GM19328 (cell line): ENCODE measurements around the gene NRCAM.

Experiments
- ATAC-seq: cut with Tn5 transposase; IDR thresholded peaks from one replicate; pipeline ENCODE4 v1.9.1; 2021; ENCODE audit warnings: mild to moderate bottlenecking, moderate library complexity; ENCODE audit not compliant: unreplicated experiment

NRCAM gene

GRCh38 chr7:108167460-108167859 is 288.8 kb downstream of the NRCAM start:
- no peak for ATAC-seq

DNA sequence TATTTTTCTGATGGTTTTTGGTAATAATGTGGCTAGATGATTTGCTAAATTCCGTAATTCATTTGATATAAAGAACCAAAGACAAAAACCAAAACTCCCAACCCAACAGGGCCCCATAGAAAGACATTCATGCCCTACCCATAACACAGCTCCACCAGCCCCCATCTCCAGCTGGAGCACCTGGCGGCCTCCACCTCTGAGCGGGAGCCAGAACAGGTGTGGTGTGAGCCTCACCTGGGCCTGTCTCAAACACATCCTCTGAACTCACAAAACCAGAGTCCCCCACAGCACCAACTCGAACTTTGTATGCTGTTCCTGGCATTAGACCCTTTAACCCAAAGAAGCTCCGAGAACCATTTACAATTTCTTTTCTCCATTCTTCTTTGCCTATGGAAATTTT is 289.5 kb downstream of the NRCAM start:
- no peak for ATAC-seq

DNA sequence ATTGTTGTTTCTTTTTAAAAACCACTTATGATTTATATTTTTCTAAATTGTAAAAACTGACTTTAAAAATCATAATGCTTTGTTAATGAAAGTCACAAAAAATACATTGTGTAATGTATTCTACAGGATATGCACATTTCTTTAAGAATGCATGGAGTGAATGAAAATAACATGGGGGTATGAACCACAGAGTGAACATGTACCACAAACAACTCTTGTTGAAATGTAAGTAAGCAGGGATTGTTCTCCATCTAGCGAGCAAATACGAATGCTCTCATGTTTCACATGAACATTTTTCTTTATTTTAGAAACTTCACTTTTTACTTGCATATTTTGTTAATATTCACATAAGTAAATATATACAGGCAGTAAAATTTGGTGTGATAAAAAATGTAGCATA is 290.5 kb downstream of the NRCAM start:
- ATAC-seq, result no peak

DNA sequence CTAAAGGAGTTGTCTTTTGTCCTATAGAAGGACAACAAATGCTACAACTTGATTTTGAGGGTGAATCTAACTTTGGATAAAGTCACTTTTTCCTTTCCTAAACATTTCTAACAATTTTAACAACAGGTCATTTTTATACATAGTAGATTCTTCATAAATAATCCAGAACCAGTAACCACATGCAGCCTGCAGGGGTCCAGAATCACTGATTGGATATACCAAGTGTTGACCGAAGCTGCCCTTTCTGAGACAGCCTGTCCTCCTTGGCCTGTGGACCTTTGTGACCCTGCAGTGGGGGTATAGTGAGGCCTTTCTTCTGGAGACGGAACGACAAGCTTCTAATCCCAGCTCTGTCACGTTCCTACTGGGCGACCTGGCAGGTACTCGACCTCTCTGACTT is 291.3 kb downstream of the NRCAM start:
- ATAC-seq, result no peak

- ATAC-seq, result no peak
Measured at GRCh38 chr7:108164342-108164741, 291.9 kb downstream of the NRCAM start.

DNA sequence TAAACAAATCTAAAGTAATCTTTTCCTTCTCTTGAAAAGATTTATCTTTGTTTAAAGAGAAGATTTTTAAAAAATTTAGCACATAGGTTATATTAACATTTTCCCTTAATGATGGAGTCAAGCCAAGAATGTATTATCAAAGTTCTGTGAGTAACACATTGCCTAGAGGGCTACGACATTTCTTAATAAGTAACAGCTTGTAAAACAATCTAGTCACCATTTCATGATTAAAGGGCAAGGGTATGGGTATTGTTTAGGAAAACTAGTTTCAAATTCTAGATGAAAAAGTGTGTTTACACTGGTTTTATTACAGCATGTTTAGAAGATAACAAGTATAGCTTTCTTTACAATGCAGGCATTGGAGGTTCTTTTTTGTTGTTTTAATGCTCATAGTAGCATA is 297.5 kb downstream of the NRCAM start:
- no peak for ATAC-seq

GRCh38 chr7:108157606-108158335 is 298.5 kb downstream of the NRCAM start:
- no peak for ATAC-seq

GRCh38 chr7:108156897-108157605 is 299.2 kb downstream of the NRCAM start:
- ATAC-seq, result no peak

DNA sequence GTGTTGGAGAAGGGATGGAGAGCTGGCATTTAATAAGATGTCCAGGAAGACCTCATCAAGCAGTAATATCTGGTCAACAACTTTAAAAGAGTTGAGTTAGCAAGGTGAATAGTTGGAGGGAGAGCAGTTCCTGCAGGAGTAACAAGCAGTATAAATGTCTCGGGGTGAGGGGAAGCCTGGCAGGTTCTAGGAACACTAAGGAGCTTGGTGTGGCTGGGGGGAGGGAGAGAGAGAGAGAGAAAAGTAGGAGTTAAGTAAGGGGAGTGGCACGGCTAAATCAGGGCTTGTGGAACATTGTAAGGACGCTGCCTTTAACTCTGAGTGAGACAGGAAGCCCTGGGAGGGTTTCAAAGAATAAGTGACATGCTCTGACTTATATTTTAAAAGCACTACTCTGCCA is 304.0 kb downstream of the NRCAM start:
- ATAC-seq, result no peak

- no peak for ATAC-seq
Measured at GRCh38 chr7:108149908-108150307, 306.3 kb downstream of the NRCAM start.

- ATAC-seq, result no peak
Measured at GRCh38 chr7:108149119-108149518, 307.1 kb downstream of the NRCAM start.

DNA sequence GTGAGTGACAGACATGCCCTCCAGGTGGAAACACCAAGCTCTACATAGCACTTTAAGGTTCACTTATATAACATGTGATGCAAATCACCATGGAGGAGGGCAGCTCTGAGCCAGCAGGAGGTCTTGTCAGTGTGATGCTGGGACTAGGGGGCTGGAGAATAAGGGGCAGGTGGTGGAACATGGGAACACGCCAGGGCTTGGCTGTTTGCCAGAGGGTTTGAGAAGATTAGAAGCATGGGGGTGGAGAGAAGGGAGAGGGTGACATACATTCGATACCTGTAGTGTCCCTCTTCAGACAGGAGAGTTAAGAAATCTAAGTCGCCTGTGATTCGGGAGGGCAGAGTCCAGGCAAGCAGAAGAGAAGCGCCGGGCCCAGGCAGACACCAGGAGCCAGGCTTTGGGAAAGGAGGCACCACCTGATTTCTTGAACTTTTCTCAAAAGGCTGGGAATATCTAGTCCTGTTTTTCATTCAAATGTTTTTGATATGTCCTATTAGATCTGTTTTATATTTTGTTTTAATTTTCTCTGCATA is 309.1 kb downstream of the NRCAM start:
- ATAC-seq, result no peak

DNA sequence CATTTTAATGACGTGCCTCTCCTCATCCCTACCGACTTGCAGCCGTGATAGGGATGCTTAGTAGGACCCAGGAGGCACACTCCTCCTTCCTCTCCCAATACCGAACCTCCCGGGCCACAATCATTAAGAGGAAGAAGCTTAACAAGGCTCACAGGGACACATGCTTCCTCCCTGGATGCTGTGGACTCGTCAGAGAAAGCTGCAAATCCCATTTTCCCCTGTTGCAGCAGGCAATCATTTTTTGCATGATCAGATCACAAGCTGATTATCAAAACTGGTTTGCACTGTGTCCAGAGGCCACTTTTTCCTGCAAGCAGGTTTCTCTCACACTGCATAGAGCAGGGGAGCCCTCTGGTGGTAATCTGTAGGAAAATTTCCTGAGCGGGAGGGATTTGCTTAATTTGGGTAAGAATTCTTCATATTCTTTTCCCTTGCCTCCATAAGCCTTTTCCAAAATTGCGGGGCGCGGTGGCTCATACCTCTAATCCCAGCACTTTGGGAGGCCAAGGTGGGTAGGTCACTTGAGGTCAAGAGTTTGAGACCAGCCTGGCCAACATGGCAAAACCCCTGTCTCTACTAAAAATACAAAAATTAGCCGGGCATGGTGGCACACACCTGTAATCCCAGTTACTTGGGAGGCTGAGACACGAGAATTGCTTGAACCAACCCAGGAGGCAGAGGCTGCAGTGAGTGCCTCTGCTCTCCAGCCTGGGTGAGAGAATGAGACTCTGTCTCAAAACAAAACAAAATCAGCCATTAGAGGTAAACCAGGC is 310.0 kb downstream of the NRCAM start:
- no peak for ATAC-seq

DNA sequence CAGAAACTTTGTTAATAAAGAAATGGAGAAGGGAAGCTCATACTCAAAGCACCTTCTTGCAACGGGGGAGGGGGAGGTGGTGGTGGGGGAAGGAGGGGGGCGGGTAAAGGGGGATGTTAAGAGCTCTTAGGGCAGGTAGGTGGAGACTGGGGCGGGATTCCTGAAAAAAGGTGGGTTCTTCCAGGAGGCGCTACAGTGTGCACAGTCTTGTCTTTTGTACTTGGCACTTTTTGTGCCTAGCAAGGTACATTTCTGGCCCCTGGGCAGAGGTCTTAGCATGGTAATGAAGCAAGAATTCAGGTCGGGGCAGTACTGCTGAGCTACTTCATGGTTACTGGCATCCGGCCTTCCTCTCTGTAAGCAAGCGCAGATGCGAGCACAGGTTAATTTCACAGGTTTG is 310.8 kb downstream of the NRCAM start:
- no peak for ATAC-seq

DNA sequence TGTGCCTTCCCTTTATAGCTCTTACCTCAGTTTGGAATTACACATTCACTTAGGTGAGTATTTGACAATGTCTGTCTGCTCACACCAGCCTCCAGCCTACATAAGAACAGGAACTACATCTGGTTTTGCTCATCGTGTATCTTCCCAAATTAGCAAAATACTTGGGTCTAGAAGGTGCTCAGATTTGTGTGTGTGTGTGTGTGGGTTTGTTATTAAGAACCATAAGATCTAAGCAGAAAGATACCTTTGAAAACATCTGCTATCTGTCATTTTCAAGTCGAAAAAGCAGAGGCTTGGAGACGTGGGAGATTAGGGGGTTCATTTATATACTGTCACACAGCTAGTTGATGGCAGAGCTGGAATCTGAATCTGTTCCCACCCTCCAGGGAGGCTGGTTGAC is 311.3 kb downstream of the NRCAM start:
- ATAC-seq, result no peak

DNA sequence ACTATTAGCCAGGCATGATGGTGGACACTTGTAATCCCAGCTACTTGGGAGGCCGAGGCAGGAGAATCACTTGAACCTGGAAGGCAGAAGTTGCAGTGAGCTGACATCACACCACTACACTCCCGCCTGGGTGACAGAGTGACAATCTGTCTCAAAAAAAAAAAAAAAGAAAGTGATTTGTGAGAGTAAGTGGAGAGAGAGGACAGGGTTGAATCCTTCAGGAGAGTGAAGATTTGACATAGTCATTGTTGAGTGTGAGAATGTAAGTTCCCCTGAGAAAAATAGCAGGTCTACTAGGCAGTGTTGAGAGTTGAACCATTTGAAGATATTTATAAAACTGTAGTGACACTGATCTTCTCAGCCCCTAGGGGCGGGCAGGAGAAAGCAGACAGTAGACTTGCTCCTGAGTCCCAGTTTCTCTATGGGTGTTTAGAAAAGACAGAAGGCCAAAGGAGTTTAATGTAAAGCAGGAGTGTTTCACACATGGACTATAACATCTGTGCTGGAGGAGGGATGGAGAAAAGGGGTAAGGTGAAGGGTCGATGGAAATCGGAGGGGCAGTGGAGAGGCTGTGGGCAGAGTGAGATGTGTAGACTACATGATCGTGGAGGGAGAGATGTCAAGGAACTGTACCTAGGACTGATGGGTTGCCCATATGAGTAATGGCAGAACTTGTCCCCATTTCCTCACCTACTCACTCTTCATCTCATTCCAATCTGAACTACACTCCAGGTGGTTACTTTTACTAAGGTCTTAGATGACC is 312.4 kb downstream of the NRCAM start:
- ATAC-seq, result no peak

- no peak for ATAC-seq
Measured at GRCh38 chr7:108142675-108143259, 313.5 kb downstream of the NRCAM start.

DNA sequence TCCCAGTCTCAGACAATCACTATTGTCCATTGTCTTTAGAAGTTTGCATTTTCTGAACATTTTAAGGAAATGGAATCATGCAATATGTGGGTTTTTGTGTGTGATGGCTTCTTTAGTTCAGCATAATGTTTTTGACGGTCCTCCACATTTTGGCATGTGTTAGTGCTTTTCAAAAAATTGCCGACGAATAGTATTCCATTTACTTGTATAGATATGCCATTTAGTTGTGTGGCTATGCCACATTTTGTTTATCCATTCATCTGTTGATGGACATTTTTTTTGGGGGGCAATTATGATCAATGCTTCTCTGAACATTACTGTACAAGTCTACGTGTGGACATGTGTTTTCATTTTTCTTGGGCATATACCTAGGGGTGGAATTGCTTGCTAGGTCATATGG is 314.1 kb downstream of the NRCAM start:
- ATAC-seq, result no peak

DNA sequence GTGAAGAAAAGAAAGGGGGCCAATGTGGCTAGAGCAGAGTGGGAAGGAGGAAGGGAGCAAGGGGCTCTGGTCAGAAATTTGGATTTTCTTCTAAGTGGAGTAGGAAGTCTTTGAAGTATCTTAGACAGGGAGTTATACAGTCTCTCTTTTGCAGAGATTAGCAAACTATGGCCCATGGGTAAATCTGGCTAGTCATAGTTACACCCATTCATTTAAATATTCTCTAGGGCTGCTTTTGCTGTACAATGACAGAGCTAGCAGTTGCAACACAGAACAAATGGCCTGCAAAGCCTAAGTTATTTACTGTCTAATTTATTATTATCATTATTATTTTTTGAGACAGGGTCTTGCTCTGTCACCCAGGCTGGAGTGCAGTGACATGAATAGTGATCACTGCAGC is 315.6 kb downstream of the NRCAM start:
- ATAC-seq, result no peak

DNA sequence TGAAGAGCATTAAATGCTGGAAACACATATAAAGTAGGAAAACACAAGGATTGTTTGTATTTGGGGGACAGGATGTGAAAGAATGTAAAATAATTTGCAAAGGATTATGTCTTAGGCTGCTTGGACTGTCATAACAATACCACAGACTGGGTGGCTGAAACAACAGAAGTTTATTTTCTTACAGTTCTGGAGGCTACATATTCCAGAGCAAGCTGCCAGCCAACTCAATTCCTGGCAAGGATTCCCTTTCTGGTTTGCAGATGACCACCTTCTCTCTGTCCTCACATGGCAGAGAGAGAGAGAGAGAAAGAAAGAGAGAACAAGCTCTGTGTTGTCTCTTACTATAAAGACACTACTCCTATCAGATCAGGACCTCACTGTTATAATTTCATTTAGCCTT is 317.3 kb downstream of the NRCAM start:
- ATAC-seq, result no peak

- ATAC-seq, result no peak
Measured at GRCh38 chr7:108137993-108138392, 318.2 kb downstream of the NRCAM start.
